ENCODE data around the gene RECK. TPM values are rescaled to one million over a fixed set of nuclear protein-coding genes. Genes with fewer than 3 reads are reported as not detected.

RECK gene
- total RNA-seq, 4 donors from 2014 or later = 14.3 to 37.7 (median 30.7) TPM

GRCh38 chr9:36136894-36137391 is 100.2 kb downstream of the RECK start:
- no peaks in the 10 kb centered on the region for H3K27me3 ChIP-seq
- intact Hi-C loops (cut with DNase I; ENCODE audit: low total_unique reads) = no loop called here
- no peak for DNase-seq
- no peaks in the 10 kb centered on the region for H3K9me3 ChIP-seq
- TF ChIP-seq POLR2A (IDR thresholded peaks at IDR 0.05) (no peak), CTCF (IDR thresholded peaks at IDR 0.05) (no peak)
- H3K27ac ChIP-seq = peak overlapping the region; percentile 81 to 88
- H3K4me1 ChIP-seq = peaks cover 2 to 13% of the 10 kb centered on the region in 2 donors
- H3K4me3 ChIP-seq = peak overlapping the region; percentile 39 to 87
- H3K36me3 ChIP-seq = no peaks in the 10 kb centered on the region

- TF ChIP-seq CTCF (IDR thresholded peaks at IDR 0.05) (no peak), POLR2A (IDR thresholded peaks at IDR 0.05) (no peak)
- peak in 1 of 2 donors; percentile 54 for DNase-seq
- H3K9me3 ChIP-seq = no peaks in the 10 kb centered on the region
- peaks cover 2 to 13% of the 10 kb centered on the region in 2 donors for H3K4me1 ChIP-seq
- H3K27ac ChIP-seq = peak overlapping the region; percentile 81 to 88
- no peaks in the 10 kb centered on the region for H3K36me3 ChIP-seq
- H3K27me3 ChIP-seq = no peaks in the 10 kb centered on the region
- H3K4me3 ChIP-seq = peak overlapping the region; percentile 39 to 87
- intact Hi-C loops (cut with DNase I; ENCODE audit: low total_unique reads) = no loop called here
These were observed 100.8 kb downstream of the RECK start for GRCh38 chr9:36137392-36138004.

GRCh38 chr9:36138496-36138895 is 101.8 kb downstream of the RECK start:
- DNase-seq = peak in 1 of 2 donors; percentile 11
- Histone ChIP-seq H3K27ac (peak overlapping the region in 1 of 2 donors; percentile 81), H3K36me3 (no peaks in the 10 kb centered on the region), H3K4me1 (peaks cover 2 to 17% of the 10 kb centered on the region in 2 donors), H3K4me3 (no peak overlapping the region), H3K9me3 (no peaks in the 10 kb centered on the region), H3K27me3 (no peaks in the 10 kb centered on the region)
- intact Hi-C loops (cut with DNase I; ENCODE audit: low total_unique reads) = no loop called here
- TF ChIP-seq POLR2A (IDR thresholded peaks at IDR 0.05) = no peak
- TF ChIP-seq CTCF (IDR thresholded peaks at IDR 0.05) = no peak

GRCh38 chr9:36138901-36139300 is 102.2 kb downstream of the RECK start:
- Histone ChIP-seq H3K27me3 (no peaks in the 10 kb centered on the region), H3K4me1 (peaks cover 2 to 17% of the 10 kb centered on the region in 2 donors), H3K36me3 (no peaks in the 10 kb centered on the region), H3K27ac (no peak overlapping the region), H3K4me3 (no peak overlapping the region), H3K9me3 (no peaks in the 10 kb centered on the region)
- intact Hi-C loops (cut with DNase I; ENCODE audit: low total_unique reads) = no loop called here
- TF ChIP-seq CTCF (IDR thresholded peaks at IDR 0.05) (no peak), POLR2A (IDR thresholded peaks at IDR 0.05) (no peak)
- no peak for DNase-seq

Data from uterus (tissue), 4 donors.